HG03571 (cell line): Measurements from ENCODE around the gene CAMK1D.

ENCODE experiments used
- ATAC-seq: cut with Tn5 transposase; IDR thresholded peaks from one replicate; pipeline ENCODE4 v1.9.1; 2021; ENCODE audit not compliant: unreplicated experiment

The CAMK1D gene

DNA sequence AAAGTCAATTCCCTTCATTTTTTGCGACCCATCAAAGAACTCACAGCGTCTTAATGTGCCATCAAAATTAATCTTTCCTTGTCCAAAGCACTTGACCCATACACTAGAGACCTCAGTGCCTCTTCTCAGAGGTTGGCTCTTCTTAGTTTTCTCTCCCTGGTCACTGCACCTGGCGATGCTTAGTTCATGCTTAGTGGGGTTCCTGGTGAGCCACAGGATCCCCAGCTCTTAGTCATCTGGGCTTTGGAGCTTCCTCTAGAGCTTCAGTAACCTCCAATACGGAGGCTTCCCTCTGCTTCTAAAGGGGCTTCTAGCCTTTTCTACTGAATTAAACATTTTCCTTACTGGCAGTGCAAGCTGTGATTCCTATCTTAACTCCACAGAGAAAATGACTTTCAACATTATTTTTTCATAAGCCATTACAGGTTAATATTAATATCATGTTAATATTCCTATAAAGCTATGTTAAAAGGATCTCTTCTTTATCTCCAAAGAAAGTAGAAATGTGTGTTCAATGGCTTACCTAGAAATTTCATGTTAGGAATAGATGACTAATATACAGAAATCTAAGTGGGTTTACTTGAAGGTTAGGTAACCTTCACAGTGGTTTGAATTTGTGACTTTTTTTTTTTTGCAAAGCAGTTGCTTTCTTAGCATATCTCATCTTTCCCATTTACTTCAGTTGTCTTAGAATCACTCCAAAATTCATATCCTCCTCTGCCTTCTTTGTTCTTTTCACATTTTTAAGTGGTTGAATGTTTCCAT lies 295.2 kb downstream of the CAMK1D start:
- no peak for ATAC-seq

DNA sequence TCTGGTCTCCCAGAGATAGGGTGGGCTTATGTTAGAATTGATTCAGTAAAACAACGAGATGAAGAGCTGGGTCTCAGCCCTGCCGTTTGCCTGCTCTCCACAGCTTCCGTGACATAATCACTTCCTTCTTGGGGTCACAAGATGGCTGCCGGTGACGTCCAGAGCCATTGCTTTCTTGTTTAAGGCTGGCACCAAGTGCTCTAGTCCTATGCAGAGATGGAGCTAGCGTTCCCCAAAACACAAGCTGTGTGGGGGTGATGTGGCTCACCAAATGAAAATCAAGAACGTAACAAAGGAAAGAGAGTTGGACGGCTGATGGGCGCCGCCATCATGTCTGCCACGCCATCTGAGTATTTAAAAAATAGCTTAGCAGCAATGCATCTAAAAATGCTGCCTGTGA lies 296.1 kb downstream of the CAMK1D start:
- ATAC-seq = no peak

DNA sequence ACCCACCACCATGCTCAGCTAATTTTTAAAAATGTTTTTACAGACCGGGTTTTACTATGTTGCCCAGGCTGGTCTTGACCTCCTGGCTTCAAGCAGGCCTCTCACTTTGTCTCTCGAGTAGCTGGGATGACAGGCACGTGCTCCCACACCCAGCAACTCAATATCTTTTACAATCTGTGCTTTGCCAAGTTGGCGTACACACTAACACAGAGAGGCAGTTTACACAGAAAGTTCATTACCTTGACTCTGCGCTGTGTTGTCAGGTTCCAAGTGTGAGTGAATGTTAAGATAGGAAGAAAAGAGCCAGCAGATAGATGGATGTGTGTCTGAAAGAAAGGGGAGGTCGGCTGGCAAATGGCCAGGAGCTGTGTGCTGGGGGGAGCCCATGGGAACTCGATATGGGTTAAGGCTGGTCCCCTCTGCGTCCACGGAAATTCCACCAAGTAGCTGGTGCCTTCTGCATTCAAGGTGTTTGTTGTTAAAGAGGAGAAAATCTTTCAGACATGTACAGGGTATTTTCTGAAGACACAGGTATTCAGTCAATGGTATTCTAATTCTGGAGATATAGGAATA lies 299.8 kb downstream of the CAMK1D start:
- ATAC-seq = no peak

DNA sequence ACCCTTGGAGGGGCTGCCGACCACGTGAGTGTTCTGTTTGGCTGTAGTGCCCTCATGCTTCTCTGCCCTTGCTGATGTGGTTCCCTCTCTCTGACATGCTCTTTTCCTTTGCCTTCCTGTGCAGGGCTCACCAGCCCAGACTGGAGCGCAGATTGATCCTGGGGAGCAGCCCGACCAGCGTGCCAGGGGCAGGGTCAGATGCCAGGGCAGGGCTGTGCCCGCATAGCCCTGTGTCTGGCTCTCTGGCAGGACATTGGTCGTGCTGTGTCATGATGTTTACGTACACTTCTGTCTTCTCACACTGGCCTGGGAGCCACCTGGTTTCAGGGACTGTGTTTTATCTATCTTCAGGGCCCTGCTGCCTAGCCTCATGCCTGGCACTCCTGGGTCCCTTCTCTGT lies 300.8 kb downstream of the CAMK1D start:
- ATAC-seq = no peak

DNA sequence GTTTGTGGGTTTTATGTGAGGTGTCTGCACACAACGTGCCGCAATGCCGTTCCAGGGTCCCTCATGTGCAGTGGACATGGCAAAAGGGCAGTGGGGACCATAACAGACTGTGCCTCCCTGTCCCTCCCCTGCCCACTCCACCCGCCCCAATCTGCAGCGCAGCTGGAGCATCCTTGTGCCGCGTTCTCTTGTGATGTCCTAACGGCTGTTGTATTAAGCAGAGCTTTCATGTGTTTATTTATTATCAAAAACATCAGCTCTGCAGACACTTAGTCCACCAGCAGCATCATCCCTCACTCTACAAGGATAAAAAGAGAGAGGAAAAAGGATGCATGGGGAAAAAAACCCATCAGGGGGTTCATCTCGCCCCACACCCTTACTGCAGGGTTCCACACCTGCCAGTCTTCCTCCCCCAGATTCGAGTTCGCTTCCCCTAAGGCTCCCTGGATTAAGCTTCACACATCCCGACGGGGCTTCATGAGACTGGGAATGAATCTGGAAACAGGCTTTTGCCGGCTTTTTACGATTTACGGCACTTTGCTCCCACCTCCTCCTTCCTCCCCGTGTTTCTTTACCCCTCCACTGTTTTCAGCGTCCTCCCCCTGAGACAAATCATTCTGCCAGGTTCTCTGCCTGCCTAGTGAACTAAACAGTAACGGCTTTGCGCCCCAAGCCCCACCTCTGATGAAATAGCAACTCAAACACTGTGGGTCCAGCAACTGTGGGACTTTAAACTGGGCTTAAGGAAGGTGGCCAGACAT lies 301.4 kb downstream of the CAMK1D start:
- no peak for ATAC-seq

- ATAC-seq = no peak
Observed at GRCh38 chr10:12655940-12656339, 306.6 kb downstream of the CAMK1D start.

DNA sequence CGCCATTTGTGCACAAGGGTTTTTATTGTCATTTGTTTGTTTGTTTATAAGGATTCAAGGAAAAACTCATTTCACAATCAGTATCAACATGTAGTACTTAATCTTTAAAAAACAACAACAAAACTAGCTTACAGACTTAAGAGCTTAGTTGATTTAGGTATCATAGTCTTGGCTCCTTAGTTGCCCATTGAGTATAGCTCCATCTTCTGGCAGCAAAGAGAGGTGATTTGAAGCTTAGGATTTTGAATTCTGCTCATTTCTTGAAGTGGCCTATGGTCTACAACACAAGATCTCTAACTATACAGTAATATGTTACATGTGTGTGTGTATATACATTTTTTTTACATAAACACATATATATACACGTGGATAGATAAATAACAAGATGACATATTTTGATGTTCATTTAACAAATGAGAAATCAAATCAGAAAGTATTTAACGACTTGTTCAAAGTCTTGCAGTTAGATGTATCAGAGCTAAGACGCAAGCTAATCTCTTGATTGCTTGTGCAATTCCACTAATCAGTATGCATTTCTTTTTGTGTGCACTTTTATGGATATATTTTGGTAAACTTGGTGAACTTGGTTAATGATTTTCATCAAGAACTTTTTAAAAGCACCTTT lies 307.3 kb downstream of the CAMK1D start:
- ATAC-seq = no peak

- no peak for ATAC-seq
Observed at GRCh38 chr10:12657489-12657888, 308.1 kb downstream of the CAMK1D start.

DNA sequence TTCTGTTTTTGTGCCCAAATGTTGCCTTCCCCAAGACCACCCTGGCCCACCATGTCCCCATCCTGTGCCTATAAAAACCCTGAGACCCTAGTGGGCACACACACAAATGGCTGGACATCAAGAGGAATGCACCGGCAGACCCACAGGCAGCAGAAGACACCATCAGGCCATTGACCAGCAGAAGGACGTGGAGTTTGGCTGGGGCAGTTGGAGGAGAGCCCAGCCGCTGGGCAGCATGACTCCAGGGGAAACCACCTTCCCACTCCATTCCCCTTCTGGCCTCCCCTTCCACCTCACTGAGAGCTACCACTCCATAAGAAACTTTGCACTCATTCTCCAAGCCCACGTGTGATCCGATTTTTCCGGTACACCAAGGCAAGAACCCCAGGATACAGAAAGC lies 309.2 kb downstream of the CAMK1D start:
- no peak for ATAC-seq

GRCh38 chr10:12659706-12660105 lies 310.4 kb downstream of the CAMK1D start:
- ATAC-seq = no peak

DNA sequence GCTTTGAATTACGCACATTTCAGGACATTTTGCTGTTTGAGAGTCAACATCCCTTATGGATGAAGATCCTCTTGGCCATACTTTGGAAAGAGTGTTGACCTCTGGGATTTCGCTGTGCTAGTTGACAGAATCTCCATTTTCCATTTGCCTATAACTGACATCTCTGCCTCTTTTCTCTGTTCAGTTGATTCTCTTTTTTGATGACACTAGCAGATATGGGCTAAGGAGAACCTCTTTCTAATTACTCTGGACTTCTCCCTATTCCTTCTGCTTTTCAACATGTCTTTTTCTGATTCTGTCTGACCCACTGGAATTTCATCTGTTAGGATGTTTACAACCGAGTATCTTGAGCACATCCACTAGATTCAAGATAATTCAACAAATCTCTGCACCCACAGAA lies 311.5 kb downstream of the CAMK1D start:
- ATAC-seq = no peak

DNA sequence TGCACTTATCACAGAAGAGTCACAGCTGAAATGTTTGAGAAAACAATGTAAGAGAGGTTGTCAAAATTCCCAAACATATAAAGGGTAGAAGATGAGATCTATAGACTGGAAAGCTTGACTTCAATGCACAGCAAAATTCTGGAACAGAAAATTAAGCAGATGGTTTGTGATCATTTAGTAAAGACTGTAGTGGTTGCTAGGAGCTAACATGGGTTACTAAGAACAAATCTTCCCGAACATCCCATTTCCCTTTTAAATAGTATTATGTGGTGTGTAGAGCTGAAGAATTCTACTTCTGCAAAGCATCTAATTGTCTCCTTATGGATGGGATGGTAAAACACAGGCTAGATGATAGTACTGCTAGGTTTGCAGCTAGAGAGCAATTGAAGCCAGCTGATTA lies 312.3 kb downstream of the CAMK1D start:
- no peak for ATAC-seq

DNA sequence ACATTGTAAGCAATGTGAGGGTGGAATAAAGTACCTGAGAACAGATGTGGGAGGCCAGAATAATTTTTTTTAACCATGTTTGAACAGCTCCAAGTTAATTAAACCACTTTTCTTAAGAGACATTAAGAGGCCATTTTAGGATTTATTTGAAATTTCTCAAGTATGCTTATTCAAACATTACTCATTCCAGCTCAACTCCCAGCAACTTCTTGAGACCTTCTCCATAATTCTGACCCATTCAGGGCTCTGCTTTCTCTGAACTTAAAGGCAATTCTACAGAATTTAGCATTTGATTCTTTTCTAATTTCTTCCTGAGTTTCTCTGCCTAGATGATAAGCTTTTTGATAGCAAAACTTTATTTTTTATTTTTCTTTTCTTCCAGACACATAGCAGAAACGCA lies 314.5 kb downstream of the CAMK1D start:
- no peak for ATAC-seq

DNA sequence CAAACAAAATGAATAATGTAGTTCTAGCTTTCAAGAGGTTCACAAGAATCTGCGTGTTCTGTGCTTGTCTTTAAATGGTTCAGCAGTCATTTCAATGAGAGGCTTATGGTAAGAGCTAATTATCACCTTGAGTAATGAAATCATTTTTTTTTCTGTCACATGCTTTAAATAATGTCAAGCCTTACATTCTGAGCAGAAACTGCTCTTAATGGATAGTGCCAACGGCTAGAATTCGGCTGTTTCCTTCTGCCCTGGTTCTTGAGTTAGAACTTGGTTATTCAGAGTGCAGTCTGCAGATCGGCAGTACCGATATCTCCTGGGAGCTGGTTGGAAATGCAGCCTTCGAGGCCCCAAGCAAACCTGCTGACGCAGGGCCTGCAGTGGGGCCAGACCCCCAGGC lies 316.2 kb downstream of the CAMK1D start:
- no peak for ATAC-seq

- no peak for ATAC-seq
Observed at GRCh38 chr10:12667052-12667451, 317.7 kb downstream of the CAMK1D start.

GRCh38 chr10:12668634-12669033 lies 319.3 kb downstream of the CAMK1D start:
- no peak for ATAC-seq

DNA sequence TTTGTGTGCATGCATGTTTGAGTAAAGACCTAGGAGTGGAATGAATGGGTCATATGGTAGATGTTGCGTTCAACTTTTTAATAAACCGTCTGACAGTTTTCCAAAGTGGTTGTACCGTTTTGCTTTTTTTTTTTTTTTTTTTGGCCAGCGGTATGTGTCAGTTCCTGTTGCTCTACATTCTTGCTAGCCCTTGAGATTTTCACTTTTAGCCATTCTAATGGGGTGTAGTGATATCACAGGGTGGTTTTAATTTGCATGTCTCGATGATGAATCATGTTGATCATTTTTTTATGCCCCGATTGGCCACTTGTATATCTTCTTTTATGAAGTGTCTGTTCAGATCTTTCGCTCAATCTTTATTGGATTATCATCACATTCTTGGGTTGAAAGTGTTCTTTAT lies 320.7 kb downstream of the CAMK1D start:
- ATAC-seq = no peak

GRCh38 chr10:12675186-12675585 lies 325.8 kb downstream of the CAMK1D start:
- ATAC-seq = no peak

DNA sequence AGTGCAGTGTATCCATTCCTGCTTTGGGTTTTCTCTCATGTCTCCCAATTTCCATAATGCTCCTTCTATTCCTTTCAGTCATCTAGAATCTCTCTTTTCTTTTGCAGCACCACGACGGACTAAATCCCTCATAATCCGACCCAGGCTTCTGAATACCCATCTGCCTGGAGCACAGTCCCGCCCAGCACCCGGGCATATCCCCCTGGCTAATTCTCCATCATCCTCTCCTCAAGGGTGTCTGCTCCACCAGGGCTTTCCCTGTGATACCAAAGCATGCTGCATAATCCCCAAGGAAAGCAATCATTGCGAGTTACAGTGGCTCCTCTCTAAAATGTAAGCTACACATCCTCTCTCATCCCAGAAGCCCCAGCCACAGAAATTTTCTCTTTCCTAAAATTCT lies 330.3 kb downstream of the CAMK1D start:
- no peak for ATAC-seq

DNA sequence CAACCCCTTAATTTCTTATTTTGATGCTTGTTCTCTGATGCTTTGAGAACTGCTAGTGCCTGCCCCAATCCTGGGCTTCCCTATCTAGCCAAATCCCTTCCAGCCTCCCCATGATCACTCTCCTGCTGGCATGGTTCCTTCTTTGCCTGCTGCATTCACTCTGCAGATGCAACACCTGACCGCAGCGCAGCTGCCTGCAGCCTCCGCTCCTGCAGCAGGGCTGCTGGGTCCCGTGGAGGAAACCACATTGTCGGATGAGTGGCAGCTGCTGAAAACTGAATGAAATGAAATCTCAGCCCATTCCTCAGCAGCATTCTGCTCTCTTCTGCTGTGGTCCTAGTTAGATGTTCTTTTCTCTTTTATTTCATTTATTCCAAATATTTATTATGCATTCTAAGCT lies 331.9 kb downstream of the CAMK1D start:
- ATAC-seq = no peak

- no peak for ATAC-seq
Observed at GRCh38 chr10:12684784-12685183, 335.4 kb downstream of the CAMK1D start.
